NCI-H2171 (cell line): Measurements from ENCODE around the gene ZFPL1.

Source experiments
- DNase-seq: peaks from one replicate; lab custom pipeline; 2025; lab: John Stamatoyannopoulos, UW

The ZFPL1 gene

DNA sequence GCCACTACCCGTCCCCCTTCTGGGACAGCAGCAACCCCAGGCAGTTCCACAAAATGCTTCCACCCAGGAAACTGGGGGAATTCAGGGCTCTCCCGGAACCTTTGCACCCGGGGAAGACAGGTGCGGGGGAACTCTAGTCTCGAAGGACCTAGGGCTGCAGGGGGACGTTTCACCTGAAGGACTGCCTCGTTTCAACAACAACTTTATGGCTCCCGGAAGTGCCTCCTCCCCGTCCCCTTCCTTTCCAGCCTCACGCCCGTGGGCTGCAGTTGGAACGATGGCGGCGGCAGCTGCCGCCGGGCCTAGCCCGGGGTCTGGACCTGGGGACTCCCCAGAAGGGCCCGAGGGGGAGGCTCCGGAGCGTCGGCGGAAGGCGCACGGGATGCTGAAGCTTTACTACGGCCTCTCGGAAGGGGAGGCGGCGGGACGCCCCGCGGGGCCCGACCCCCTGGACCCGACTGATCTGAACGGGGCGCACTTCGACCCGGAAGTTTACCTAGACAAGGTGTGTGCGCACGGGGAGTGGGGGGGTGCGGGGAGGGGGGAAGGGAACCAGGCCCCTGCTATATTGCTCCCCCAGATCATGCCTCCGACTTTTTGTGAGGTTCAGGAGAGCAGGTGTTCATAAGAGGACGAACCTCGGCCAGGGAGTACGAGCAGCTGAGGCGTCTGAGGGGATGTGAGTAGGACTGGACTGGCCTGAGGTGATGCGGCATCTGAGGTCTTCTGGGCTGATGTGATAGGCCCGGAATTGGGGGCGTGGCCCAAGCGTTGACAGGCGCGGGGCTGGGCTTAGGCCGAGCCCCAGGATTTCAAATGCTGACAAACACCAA, 12.2 kb downstream of the ZFPL1 start, which contains the start of gene VPS51:
Gene VPS51 (plus strand): TSS at position 241 of the 833 bp plus-strand sequence. CDS start 37 bp downstream, at position 278.
- DNase-seq: peak; percentile 86

GRCh38 chr11:65096926-65097325, 12.9 kb downstream of the ZFPL1 start:
- DNase-seq: no peak

- no peak for DNase-seq
These were observed 16.8 kb downstream of the ZFPL1 start for GRCh38 chr11:65100674-65101350.

- no peak for DNase-seq
These were observed 18.4 kb downstream of the ZFPL1 start for GRCh38 chr11:65102142-65103095.

DNA sequence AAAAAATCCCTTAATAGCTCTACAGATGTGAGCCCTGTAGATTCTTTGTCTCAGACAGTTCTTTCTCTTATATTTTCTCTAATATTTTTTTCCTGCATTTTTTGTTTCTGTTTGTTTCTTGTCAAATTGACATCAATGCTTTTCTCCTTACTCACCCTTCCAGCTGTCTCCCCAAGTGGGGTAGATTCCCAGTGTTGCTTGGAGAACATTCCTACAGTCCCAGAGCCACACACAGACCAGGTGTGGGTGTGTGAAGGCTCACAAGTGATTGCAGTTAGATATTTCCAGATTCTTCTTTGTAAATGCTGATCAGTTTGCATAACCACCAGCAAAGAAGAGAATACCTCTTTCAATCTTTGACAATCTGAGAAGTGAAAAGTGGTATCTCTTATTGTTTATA, 19.5 kb downstream of the ZFPL1 start:
- DNase-seq: no peak

DNA sequence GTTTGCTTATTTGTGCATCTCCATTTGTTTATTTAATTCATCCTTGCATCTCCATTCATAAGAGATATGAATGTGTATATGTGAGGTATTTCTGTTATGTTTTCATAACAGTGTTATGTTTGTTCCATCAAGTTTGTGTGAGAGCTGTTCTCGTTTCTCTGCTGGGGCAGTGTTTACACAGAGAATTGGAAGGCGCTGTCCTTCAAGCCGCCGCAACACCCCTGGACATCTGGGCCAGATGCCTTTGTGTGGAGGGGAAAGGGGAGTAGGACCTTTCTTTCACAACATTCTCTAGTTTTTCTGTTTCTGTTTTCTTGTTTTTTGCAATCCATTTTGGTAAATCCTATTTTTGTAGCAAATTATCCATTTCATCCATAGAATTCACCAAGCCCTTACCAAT, 20.6 kb downstream of the ZFPL1 start:
- DNase-seq: no peak

- no peak for DNase-seq
These were observed 23.1 kb downstream of the ZFPL1 start for GRCh38 chr11:65107078-65107477.

GRCh38 chr11:65107751-65108468, 23.9 kb downstream of the ZFPL1 start:
- DNase-seq: no peak

GRCh38 chr11:65108469-65109123, 24.6 kb downstream of the ZFPL1 start:
- DNase-seq: no peak

- DNase-seq: no peak
These were observed 25.5 kb downstream of the ZFPL1 start for GRCh38 chr11:65109231-65110198.

GRCh38 chr11:65110354-65110861, 26.4 kb downstream of the ZFPL1 start:
- peak; percentile 55 for DNase-seq

- no peak for DNase-seq
These were observed 27.2 kb downstream of the ZFPL1 start for GRCh38 chr11:65111159-65111743.

DNA sequence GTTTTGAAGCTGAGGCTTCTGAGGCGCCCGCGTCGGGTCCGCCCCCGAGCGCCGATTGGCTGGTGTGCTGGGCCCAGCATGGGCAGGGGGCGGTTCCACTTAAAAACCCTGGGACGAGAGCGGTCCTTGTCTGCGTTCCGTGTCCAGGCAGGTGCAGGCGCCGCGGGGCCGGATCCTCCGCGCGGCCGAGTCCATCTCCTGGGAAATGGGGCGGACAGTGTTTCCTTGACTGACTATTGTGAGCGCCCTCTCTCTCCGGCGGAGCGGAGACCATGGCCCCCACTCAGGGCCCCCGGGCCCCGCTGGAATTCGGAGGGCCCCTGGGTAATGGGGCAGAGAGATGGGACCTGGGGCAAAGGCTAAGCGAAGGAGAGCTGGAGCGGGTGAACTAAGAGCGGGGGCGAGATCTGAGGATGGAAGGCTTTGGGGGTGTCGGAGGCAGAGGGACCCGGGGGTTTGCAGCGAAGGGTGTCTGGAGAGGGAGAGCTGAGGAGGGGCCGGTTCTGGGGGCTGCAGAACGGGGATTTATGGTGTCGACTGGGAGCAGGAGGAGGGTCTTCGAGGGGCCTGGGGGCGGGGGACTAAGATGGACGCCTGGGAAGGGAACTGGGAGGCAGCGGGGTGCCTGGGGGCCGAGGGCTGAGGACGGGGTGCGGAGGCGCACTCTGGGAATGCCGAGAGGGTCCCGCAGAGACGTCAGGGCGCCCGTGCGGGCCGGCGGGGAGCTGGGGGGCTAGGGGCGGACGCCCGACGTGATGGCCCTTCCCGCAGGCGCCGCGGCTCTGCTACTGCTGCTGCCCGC, 27.9 kb downstream of the ZFPL1 start, which contains the start of gene TM7SF2:
Gene TM7SF2 (plus strand): TSS at position 129 of the 802 bp plus-strand sequence. CDS start 144 bp downstream, at position 273.
- DNase-seq: peak; percentile 90

- peak; percentile 40 for DNase-seq
These were observed 28.7 kb downstream of the ZFPL1 start for GRCh38 chr11:65112546-65113360.

GRCh38 chr11:65113361-65113756, 29.3 kb downstream of the ZFPL1 start:
- no peak for DNase-seq

DNA sequence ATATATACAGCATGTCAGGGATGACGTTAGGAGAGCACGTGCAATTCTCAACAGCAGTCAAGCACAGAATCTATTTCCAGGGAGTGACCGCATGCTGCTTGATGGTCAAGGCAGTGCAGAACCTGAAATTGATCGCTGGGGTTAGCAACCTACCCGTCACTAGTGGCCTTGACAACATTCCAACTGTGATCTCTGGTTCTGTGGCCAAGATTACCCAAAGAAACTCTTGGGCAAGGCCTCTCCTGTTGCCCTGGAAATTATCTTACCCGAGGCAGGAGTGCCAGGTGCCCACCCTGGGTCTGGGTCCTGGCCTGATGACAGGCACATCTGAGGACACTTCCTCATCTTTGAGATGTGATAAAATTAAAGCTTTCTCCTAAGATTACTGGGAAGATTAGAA, 29.8 kb downstream of the ZFPL1 start:
- DNase-seq: no peak

- DNase-seq: no peak
These were observed 30.6 kb downstream of the ZFPL1 start for GRCh38 chr11:65114538-65115171.
